ENCODE data around the gene FLYWCH1. TPM values are rescaled to one million over a fixed set of nuclear protein-coding genes. Genes with fewer than 3 reads are reported as not detected.

The FLYWCH1 gene
- total RNA-seq, 2 experiments from 2014 or later: 26.1 to 61.9 TPM

DNA sequence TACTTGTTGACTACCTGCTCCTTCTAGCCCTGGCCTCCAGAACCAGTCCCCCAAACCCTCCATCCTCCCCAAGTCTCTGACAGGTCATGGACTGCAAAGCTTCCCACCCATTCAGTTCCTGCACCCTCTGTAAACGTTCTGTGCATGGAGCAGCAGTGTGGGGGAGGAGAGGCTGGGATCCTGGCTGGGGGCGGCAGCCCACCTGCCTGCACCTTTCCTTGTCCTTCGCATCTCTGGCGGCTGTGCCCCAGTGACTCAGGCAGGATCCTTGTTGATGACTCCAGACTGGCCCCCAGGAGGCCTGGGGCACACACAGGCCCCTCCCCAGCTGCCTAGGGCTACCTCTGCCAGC lies 70.1 kb downstream of the FLYWCH1 start:
- TF ChIP-seq, protein P1, sequence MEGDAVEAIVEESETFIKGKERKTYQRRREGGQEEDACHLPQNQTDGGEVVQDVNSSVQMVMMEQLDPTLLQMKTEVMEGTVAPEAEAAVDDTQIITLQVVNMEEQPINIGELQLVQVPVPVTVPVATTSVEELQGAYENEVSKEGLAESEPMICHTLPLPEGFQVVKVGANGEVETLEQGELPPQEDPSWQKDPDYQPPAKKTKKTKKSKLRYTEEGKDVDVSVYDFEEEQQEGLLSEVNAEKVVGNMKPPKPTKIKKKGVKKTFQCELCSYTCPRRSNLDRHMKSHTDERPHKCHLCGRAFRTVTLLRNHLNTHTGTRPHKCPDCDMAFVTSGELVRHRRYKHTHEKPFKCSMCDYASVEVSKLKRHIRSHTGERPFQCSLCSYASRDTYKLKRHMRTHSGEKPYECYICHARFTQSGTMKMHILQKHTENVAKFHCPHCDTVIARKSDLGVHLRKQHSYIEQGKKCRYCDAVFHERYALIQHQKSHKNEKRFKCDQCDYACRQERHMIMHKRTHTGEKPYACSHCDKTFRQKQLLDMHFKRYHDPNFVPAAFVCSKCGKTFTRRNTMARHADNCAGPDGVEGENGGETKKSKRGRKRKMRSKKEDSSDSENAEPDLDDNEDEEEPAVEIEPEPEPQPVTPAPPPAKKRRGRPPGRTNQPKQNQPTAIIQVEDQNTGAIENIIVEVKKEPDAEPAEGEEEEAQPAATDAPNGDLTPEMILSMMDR (conservative IDR thresholded peaks at IDR 0.05; ENCODE audit: low read length): no peak
- no peak for TF ChIP-seq EZH2phosphoT487 (IDR thresholded peaks at IDR 0.05; ENCODE audit: borderline replicate concordance, low read depth, low read length)
- intact Hi-C loops (cut with micrococcal nuclease; ENCODE audit: unreplicated experiment): loop anchor here (5.0 kb wide), 1 partner anchor 70 kb away; the partner anchor contains the start of gene FLYWCH1
- H3K27ac ChIP-seq (ENCODE audit: low read depth, low read length, poor library complexity, severe bottlenecking): no peak overlapping the region
- no peaks in the 10 kb centered on the region for H4K20me1 ChIP-seq (ENCODE audit: insufficient read depth, low read length)
- H3K4me1 ChIP-seq (ENCODE audit: insufficient read depth, low read length, poor library complexity, severe bottlenecking): peaks cover 48% of the 10 kb centered on the region
- BruUV-seq (replicated peaks): no TSS peak
- DNase-seq (ENCODE audit: low spot score): no peak
- H3K9me2 ChIP-seq (ENCODE audit: insufficient read depth, low read length): no peaks in the 10 kb centered on the region
- H3K4me3 ChIP-seq (ENCODE audit: low read depth, low read length, poor library complexity, severe bottlenecking): no peak overlapping the region
- H3K9me3 ChIP-seq (ENCODE audit: low read length): no peaks in the 10 kb centered on the region
- ChIA-PET POLR2A (no interaction called here), CTCF (ENCODE audit: unreplicated experiment) (interaction anchor here (0.5 kb wide), 1 partner anchor 55 kb away, joined by 3 read pairs; no protein-coding TSS in a partner anchor)
- H3K4me2 ChIP-seq (ENCODE audit: low read length): peak overlapping the region; percentile 86; the same call in 1 of the 2 replicates
- no peak overlapping the region for H2AFZ ChIP-seq (ENCODE audit: low read length)
- peaks cover 26% of the 10 kb centered on the region for H3K36me3 ChIP-seq (ENCODE audit: insufficient read depth, low read length)
- peaks cover 27% of the 10 kb centered on the region; the same call in 1 of the 2 replicates for H3K79me2 ChIP-seq (ENCODE audit: insufficient read depth, low read depth, low read length)

GRCh38 chr16:2982402-2982801 lies 70.7 kb downstream of the FLYWCH1 start:
- Histone ChIP-seq H3K79me2 (ENCODE audit: insufficient read depth, low read depth, low read length) (peaks cover 25% of the 10 kb centered on the region; the same call in 1 of the 2 replicates), H4K20me1 (ENCODE audit: insufficient read depth, low read length) (no peaks in the 10 kb centered on the region), H3K9me2 (ENCODE audit: insufficient read depth, low read length) (no peaks in the 10 kb centered on the region), H3K4me1 (ENCODE audit: insufficient read depth, low read length, poor library complexity, severe bottlenecking) (peaks cover 48% of the 10 kb centered on the region), H3K36me3 (ENCODE audit: insufficient read depth, low read length) (peaks cover 21% of the 10 kb centered on the region), H2AFZ (ENCODE audit: low read length) (no peak overlapping the region), H3K27ac (ENCODE audit: low read depth, low read length, poor library complexity, severe bottlenecking) (no peak overlapping the region), H3K4me2 (ENCODE audit: low read length) (peak overlapping the region; percentile 84; the same call in 1 of the 2 replicates), H3K9me3 (ENCODE audit: low read length) (no peaks in the 10 kb centered on the region), H3K4me3 (ENCODE audit: low read depth, low read length, poor library complexity, severe bottlenecking) (no peak overlapping the region)
- POLR2A ChIA-PET: interaction anchor here (0.7 to 0.9 kb wide), 3 partner anchors 17 to 281 kb away, joined by 4 to 9 read pairs (median 5); no protein-coding TSS in a partner anchor
- intact Hi-C loops (cut with micrococcal nuclease; ENCODE audit: unreplicated experiment): loop anchor here (5.0 kb wide), 1 partner anchor 70 kb away; the partner anchor contains the start of gene FLYWCH1
- CTCF ChIA-PET (ENCODE audit: unreplicated experiment): interaction anchor here (0.6 kb wide), 1 partner anchor 1089 kb away, joined by 3 read pairs; no protein-coding TSS in a partner anchor
- no peak for DNase-seq (ENCODE audit: low spot score)
- BruUV-seq (replicated peaks): no TSS peak
- TF ChIP-seq, protein P1 (conservative IDR thresholded peaks at IDR 0.05; ENCODE audit: low read length): no peak
- TF ChIP-seq EZH2phosphoT487 (IDR thresholded peaks at IDR 0.05; ENCODE audit: borderline replicate concordance, low read depth, low read length): no peak

DNA sequence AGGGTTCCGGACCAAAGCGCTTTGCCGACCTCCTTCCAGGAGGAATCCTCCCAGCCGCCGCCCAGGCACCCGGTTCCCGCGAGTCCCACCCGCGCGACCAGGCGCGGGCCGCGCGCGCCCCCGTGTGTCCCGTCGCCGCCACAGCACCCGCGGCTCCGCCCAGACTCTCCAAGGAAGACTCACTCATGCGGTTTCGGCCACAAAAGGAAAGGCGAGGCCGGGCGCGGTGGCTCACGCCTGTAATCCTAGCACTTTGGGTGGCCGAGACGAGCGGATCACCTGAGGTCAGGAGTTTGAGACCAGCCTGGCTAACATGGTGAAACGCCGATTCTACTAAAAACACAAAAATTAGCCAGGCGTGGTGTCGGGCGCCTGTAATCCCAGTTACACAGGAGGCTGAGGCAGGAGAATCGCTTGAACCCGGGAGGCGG lies 72.0 kb downstream of the FLYWCH1 start:
- Histone ChIP-seq H3K36me3 (ENCODE audit: insufficient read depth, low read length) (peaks cover 10% of the 10 kb centered on the region), H3K4me3 (ENCODE audit: low read depth, low read length, poor library complexity, severe bottlenecking) (peak overlapping the region; percentile 54), H3K9me2 (ENCODE audit: insufficient read depth, low read length) (no peaks in the 10 kb centered on the region), H3K4me1 (ENCODE audit: insufficient read depth, low read length, poor library complexity, severe bottlenecking) (peaks cover 38% of the 10 kb centered on the region), H4K20me1 (ENCODE audit: insufficient read depth, low read length) (no peaks in the 10 kb centered on the region), H3K27ac (ENCODE audit: low read depth, low read length, poor library complexity, severe bottlenecking) (no peak overlapping the region), H2AFZ (ENCODE audit: low read length) (peak overlapping the region; percentile 63; the same call in 1 of the 2 replicates), H3K9me3 (ENCODE audit: low read length) (no peaks in the 10 kb centered on the region), H3K4me2 (ENCODE audit: low read length) (peak overlapping the region; percentile 84), H3K79me2 (ENCODE audit: insufficient read depth, low read depth, low read length) (peaks cover 14% of the 10 kb centered on the region; the same call in 1 of the 2 replicates)
- peak; percentile 76 for DNase-seq (ENCODE audit: low spot score)
- no TSS peak for BruUV-seq (replicated peaks)
- TF ChIP-seq, protein P1 (conservative IDR thresholded peaks at IDR 0.05; ENCODE audit: low read length): peak; percentile 90
- no peak for TF ChIP-seq EZH2phosphoT487 (IDR thresholded peaks at IDR 0.05; ENCODE audit: borderline replicate concordance, low read depth, low read length)
- CTCF ChIA-PET (ENCODE audit: unreplicated experiment): no interaction called here
- POLR2A ChIA-PET: no interaction called here
- intact Hi-C loops (cut with micrococcal nuclease; ENCODE audit: unreplicated experiment): loop anchor here (1.0 to 5.0 kb wide), 2 partner anchors 56 to 71 kb away; partner anchors contain the start of gene FLYWCH1

All from OCI-LY7 (cell line).